HG03442 (cell line): Measurements from ENCODE around the gene TUBA4B.
"Not testable (repeated sequence)": the region's sequence is repeated elsewhere in the genome, so short reads cannot be mapped to it uniquely, and the experiment has no call there.

Experiments used
- ATAC-seq: cut with Tn5 transposase; IDR thresholded peaks from one replicate; pipeline ENCODE4 v1.9.1; 2021; ENCODE audit warnings: mild to moderate bottlenecking, moderate library complexity; ENCODE audit not compliant: unreplicated experiment

Gene TUBA4B

GRCh38 chr2:219309278-219309677, 56.2 kb downstream of the TUBA4B start, which contains the start of gene PTPRN:
TSS of gene PTPRN (minus strand) at chr2:219309401. CDS start at chr2:219309332, 69 bp downstream.
- ATAC-seq = no peak

GRCh38 chr2:219312683-219313263, 59.7 kb downstream of the TUBA4B start:
- ATAC-seq = not testable (repeated sequence)

- no peak for ATAC-seq
These were observed 61.9 kb downstream of the TUBA4B start for GRCh38 chr2:219314804-219315468.
